ENCODE data around the gene DRC1.

DRC1 gene

DNA sequence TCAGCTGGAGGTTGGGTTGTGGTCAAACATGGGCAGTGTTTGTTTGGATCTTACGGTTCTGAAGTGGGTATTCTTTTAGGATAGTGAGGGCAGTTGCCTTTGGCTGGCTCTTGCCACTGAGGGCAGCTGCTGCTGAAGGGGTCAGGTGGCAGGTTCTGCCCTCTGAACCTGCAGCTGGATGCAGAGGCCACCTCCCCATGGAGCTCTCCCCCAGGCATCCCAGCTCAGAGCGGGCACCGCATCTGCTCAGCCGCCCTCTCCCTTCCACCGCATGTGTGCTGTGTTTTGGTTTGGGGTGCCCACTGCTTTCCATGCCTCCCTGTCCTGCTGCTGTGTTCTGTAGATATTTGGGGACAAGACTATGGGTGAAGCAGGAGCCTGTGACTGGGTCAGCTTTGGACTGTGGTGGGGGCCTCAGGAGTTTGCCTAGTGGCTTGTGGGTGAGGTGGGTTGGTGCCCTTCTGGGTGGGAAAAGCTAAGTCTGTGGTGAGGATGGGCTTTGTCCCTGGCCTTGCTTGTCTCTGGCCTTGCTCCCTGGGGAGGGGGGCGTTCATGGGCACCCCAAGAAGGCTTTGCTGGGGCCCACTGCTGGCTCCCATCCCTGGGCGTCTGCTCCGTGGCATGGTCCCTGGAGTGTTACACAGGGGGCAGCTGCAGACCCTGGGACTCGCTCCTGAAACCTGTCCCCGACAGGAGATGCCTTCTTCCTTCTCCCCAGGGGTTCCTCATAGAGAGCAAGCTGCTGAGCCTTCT is 47.7 kb downstream of the DRC1 start:
- no peak overlapping the region for H3K4me3 ChIP-seq (ENCODE audit: low read depth, low read length)
- no peak for DNase-seq (ENCODE audit: low read depth, low spot score)
- in situ Hi-C loops (cut with HindIII; ENCODE audit: low sequenced_read_pairs): no loop called here
- TF ChIP-seq, protein P1, sequence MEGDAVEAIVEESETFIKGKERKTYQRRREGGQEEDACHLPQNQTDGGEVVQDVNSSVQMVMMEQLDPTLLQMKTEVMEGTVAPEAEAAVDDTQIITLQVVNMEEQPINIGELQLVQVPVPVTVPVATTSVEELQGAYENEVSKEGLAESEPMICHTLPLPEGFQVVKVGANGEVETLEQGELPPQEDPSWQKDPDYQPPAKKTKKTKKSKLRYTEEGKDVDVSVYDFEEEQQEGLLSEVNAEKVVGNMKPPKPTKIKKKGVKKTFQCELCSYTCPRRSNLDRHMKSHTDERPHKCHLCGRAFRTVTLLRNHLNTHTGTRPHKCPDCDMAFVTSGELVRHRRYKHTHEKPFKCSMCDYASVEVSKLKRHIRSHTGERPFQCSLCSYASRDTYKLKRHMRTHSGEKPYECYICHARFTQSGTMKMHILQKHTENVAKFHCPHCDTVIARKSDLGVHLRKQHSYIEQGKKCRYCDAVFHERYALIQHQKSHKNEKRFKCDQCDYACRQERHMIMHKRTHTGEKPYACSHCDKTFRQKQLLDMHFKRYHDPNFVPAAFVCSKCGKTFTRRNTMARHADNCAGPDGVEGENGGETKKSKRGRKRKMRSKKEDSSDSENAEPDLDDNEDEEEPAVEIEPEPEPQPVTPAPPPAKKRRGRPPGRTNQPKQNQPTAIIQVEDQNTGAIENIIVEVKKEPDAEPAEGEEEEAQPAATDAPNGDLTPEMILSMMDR (IDR thresholded peaks at IDR 0.05; ENCODE audit: low read depth, low read length): no peak

DNA sequence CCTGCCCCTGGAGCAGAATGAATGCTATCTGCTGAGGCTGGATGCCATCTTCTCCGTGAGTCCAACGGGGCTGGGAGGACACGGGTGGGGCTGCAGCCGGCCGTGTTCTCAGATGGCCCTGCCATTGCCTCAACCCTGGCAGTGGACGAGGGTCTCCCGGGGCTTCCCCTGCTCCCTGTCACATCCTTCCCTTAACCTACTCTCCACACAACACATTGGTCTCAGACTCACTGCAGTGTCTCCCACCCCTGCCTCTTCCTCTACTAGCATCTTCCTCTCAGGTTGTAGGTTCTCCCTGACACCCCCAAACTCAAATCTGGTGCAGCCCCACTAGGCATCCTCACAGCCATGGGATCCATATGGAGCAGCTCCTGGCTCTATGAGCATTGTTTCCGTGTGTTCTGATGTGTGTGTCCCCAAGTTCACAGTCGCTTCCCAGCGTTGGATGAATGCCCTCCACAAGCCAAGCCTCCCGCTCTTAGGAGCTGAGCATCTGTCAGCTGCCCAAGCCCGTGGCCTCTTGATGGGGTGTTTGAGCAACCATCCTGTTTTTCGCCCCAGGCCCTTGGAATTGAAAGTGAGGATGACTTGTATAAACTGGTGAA is 48.4 kb downstream of the DRC1 start:
- in situ Hi-C loops (cut with HindIII; ENCODE audit: low sequenced_read_pairs): no loop called here
- H3K4me3 ChIP-seq (ENCODE audit: low read depth, low read length): no peak overlapping the region
- no peak for DNase-seq (ENCODE audit: low read depth, low spot score)
- TF ChIP-seq, protein P1 (IDR thresholded peaks at IDR 0.05; ENCODE audit: low read depth, low read length): no peak

DNA sequence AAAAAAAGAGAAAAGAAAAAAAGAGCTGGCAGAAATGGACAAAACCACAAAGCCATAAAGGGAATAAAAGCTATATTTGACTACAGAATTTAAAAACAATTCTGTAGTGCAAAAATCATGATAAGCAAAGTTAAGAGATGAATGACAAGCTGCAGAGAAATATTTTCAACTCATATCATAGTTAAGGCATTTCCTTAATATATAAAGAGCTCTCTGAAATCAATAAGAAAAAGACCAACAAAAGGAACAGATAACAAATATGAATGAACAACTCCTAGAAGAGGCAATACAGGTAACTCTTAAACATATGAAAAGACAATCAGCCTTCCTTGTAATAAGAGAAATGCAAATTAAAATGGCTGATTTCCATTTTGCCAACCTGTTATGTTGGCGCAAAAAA is 50.0 kb downstream of the DRC1 start:
- in situ Hi-C loops (cut with HindIII; ENCODE audit: low sequenced_read_pairs): no loop called here
- TF ChIP-seq, protein P1 (IDR thresholded peaks at IDR 0.05; ENCODE audit: low read depth, low read length): no peak
- DNase-seq (ENCODE audit: low read depth, low spot score): no peak
- no peak overlapping the region for H3K4me3 ChIP-seq (ENCODE audit: low read depth, low read length)

DNA sequence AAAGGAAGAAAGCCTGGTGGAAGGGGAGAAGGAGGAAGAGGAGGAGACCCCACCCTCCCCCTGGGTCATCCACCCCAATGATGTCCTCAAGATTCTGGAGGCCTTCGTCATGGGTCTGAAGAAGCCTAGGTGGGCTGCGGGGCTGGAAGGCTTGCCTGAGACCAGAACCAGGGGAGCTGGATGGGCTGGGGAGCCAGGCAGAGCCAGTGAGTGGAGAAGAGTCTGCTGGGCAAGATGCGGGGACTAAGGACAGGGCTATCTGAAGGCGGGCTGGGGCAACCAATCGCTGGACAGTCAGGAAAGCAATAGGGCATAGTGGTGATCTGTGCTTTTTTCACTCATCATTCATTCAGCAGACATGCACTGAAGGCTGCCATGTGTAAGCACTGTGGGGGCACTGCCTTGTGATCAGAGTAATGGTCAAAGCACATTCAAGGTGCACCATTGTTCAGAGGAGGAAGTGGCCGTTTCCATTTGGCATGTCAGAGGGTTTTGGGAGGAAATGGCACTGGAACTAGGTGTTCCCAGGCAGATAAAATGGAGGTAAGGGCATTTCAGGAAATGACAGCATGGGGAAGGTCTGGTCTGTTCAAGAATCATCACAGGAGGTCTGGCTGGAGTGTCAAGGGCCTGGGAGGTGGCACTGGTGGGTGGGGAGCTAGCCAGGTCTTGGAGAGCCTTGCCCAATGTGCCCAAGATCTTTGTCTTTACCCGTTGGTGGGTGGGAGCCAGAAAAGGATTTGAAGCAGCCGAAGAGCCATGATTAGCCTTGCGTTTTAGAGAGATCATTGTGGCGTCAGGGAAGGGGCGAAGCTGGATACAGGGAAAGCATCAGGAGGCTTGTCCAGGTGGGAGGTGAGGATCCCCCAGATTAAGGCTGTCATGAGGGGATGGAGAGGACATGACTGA is 52.0 kb downstream of the DRC1 start:
- DNase-seq (ENCODE audit: low read depth, low spot score): no peak
- TF ChIP-seq, protein P1 (IDR thresholded peaks at IDR 0.05; ENCODE audit: low read depth, low read length): no peak
- no peak overlapping the region for H3K4me3 ChIP-seq (ENCODE audit: low read depth, low read length)
- in situ Hi-C loops (cut with HindIII; ENCODE audit: low sequenced_read_pairs): no loop called here

DNA sequence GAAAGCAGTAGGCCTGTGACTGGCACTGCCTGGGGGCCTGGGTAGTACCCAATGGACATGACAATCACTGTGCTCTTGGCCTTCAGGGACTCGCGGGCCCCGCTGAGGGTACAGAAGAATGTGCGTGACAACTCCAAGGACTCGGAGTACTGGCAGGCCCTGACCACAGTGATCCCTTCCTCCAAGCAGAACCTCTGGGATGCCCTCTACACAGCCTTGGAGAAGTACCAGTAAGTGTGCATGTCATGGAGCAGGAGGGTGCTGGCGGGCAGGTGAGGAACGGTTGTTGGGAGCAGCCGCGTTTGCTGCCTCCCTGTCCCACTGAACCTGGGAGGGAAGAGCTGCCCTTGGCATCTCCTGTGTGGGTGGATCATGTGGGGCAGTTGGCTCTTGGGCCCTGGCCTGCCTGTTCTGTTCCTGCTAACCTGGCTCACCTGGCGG is 52.9 kb downstream of the DRC1 start:
- TF ChIP-seq, protein P1 (IDR thresholded peaks at IDR 0.05; ENCODE audit: low read depth, low read length): no peak
- DNase-seq (ENCODE audit: low read depth, low spot score): no peak
- H3K4me3 ChIP-seq (ENCODE audit: low read depth, low read length): no peak overlapping the region
- in situ Hi-C loops (cut with HindIII; ENCODE audit: low sequenced_read_pairs): no loop called here

DNA sequence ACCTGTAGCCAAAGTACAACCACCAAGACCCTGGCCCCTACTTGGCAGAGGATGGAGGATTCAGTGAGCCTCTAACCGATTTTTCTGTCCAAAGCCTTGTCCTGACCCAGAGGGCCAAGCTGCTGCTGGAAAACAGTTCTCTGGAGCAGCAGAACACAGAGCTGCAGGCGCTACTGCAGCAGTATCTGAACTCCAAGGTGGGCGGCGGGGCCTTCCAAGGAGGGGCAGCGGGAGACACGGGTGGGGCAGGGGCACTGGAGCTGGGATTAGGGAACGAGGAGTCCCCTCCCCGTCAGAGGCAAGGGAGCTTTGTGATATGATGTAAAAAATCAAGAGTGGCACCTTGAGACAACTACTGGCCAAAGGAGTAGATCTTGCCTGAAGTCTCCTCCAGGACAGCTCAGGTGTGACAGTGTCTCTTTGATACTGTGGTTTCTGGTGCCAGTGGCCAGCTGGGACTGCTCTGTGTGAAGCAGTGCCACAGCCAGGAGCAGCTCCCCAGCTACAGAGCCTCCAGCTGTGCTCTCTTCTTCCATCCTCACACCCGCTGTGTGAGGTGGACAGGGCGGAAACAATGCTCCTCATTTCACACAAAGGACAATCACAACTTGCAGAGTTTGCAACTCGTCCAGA is 53.4 kb downstream of the DRC1 start:
- H3K4me3 ChIP-seq (ENCODE audit: low read depth, low read length): no peak overlapping the region
- TF ChIP-seq, protein P1 (IDR thresholded peaks at IDR 0.05; ENCODE audit: low read depth, low read length): no peak
- in situ Hi-C loops (cut with HindIII; ENCODE audit: low sequenced_read_pairs): no loop called here
- DNase-seq (ENCODE audit: low read depth, low spot score): no peak
